ENCODE data around the gene MEIS2.

The MEIS2 gene

GRCh38 chr15:37107744-37108380 lies 7.5 kb upstream of the MEIS2 start:
- Mint-ChIP-seq H3K27ac (peak overlapping the region; percentile 60), H3K27me3 (peaks cover 99% of the 10 kb centered on the region), H3K9me3 (peaks cover 3% of the 10 kb centered on the region), H3K36me3 (peaks cover 6% of the 10 kb centered on the region), H3K4me1 (peaks cover 2% of the 10 kb centered on the region), H3K4me3 (peak overlapping the region; percentile 11)
- CTCF ChIA-PET = no interaction called here
- DNase-seq = no peak

- Mint-ChIP-seq H3K27me3 (peaks cover 99% of the 10 kb centered on the region), H3K9me3 (peaks cover 3% of the 10 kb centered on the region), H3K4me1 (peaks cover 4% of the 10 kb centered on the region), H3K36me3 (peaks cover 10% of the 10 kb centered on the region), H3K4me3 (peak overlapping the region; percentile 11), H3K27ac (peak overlapping the region; percentile 60)
- CTCF ChIA-PET = no interaction called here
- DNase-seq = no peak
Observed at GRCh38 chr15:37107071-37107743, 6.9 kb upstream of the MEIS2 start.

GRCh38 chr15:37106490-37107001 lies 6.2 kb upstream of the MEIS2 start:
- H3K27ac Mint-ChIP-seq = peak overlapping the region; percentile 34
- H3K36me3 Mint-ChIP-seq = peaks cover 11% of the 10 kb centered on the region
- H3K9me3 Mint-ChIP-seq = peaks cover 4% of the 10 kb centered on the region
- DNase-seq = no peak
- peaks cover 8% of the 10 kb centered on the region for H3K4me1 Mint-ChIP-seq
- H3K27me3 Mint-ChIP-seq = peaks cover 99% of the 10 kb centered on the region
- H3K4me3 Mint-ChIP-seq = no peak overlapping the region
- CTCF ChIA-PET = no interaction called here

- DNase-seq = no peak
- Mint-ChIP-seq H3K27ac (no peak overlapping the region), H3K4me1 (peaks cover 12% of the 10 kb centered on the region), H3K9me3 (peaks cover 4% of the 10 kb centered on the region), H3K4me3 (no peak overlapping the region), H3K36me3 (peaks cover 15% of the 10 kb centered on the region), H3K27me3 (peaks cover 99% of the 10 kb centered on the region)
- CTCF ChIA-PET = interaction anchor here (1.1 to 1.7 kb wide), 3 partner anchors 222 to 224 kb away, joined by 3 to 6 read pairs (median 3); no protein-coding TSS in a partner anchor
Observed at GRCh38 chr15:37105889-37106288, 5.5 kb upstream of the MEIS2 start.

GRCh38 chr15:37105029-37105428 lies 4.7 kb upstream of the MEIS2 start:
- Mint-ChIP-seq H3K36me3 (peaks cover 19% of the 10 kb centered on the region), H3K27me3 (peaks cover 99% of the 10 kb centered on the region), H3K4me1 (peaks cover 19% of the 10 kb centered on the region), H3K4me3 (no peak overlapping the region), H3K27ac (no peak overlapping the region), H3K9me3 (peaks cover 6% of the 10 kb centered on the region)
- no peak for DNase-seq
- CTCF ChIA-PET = interaction anchor here (1.1 to 1.7 kb wide), 4 partner anchors 11 to 223 kb away, joined by 3 to 6 read pairs (median 3); no protein-coding TSS in a partner anchor

- Mint-ChIP-seq H3K9me3 (peaks cover 6% of the 10 kb centered on the region), H3K4me3 (no peak overlapping the region), H3K36me3 (peaks cover 19% of the 10 kb centered on the region), H3K4me1 (peaks cover 22% of the 10 kb centered on the region), H3K27me3 (peaks cover 99% of the 10 kb centered on the region), H3K27ac (no peak overlapping the region)
- DNase-seq = no peak
- CTCF ChIA-PET = interaction anchor here (1.3 to 1.7 kb wide), 3 partner anchors 11 to 223 kb away, joined by 3 to 6 read pairs (median 3); no protein-coding TSS in a partner anchor
Observed at GRCh38 chr15:37104424-37104981, 4.2 kb upstream of the MEIS2 start.

- Mint-ChIP-seq H3K27ac (no peak overlapping the region), H3K27me3 (peaks cover 99% of the 10 kb centered on the region), H3K4me3 (no peak overlapping the region), H3K4me1 (peaks cover 28% of the 10 kb centered on the region), H3K36me3 (peaks cover 18% of the 10 kb centered on the region), H3K9me3 (peaks cover 6% of the 10 kb centered on the region)
- DNase-seq = no peak
- CTCF ChIA-PET = interaction anchor here (1.5 kb wide), 1 partner anchor 10 kb away, joined by 3 read pairs; no protein-coding TSS in a partner anchor
Observed at GRCh38 chr15:37103475-37104423, 3.4 kb upstream of the MEIS2 start.

GRCh38 chr15:37103163-37103435 lies 2.8 kb upstream of the MEIS2 start:
- no peak overlapping the region for H3K4me3 Mint-ChIP-seq
- no peak for DNase-seq
- H3K27me3 Mint-ChIP-seq = peaks cover 99% of the 10 kb centered on the region
- H3K4me1 Mint-ChIP-seq = peaks cover 28% of the 10 kb centered on the region
- H3K36me3 Mint-ChIP-seq = peaks cover 16% of the 10 kb centered on the region
- peak overlapping the region; percentile 14 for H3K27ac Mint-ChIP-seq
- CTCF ChIA-PET = no interaction called here
- H3K9me3 Mint-ChIP-seq = peaks cover 4% of the 10 kb centered on the region

GRCh38 chr15:37102305-37103162 lies 2.2 kb upstream of the MEIS2 start:
- peak overlapping the region; percentile 73 for H3K27ac Mint-ChIP-seq
- CTCF ChIA-PET = interaction anchor here (1.1 kb wide), 1 partner anchor 219 kb away, joined by 4 read pairs; no protein-coding TSS in a partner anchor
- peaks cover 16% of the 10 kb centered on the region for H3K36me3 Mint-ChIP-seq
- peaks cover 100% of the 10 kb centered on the region for H3K27me3 Mint-ChIP-seq
- H3K4me3 Mint-ChIP-seq = no peak overlapping the region
- no peak for DNase-seq
- H3K9me3 Mint-ChIP-seq = peaks cover 4% of the 10 kb centered on the region
- H3K4me1 Mint-ChIP-seq = peaks cover 31% of the 10 kb centered on the region

GRCh38 chr15:37101980-37102304 lies 1.6 kb upstream of the MEIS2 start:
- Mint-ChIP-seq H3K27ac (peak overlapping the region; percentile 73), H3K27me3 (peaks cover 100% of the 10 kb centered on the region), H3K4me3 (peak overlapping the region; percentile 58), H3K9me3 (peaks cover 4% of the 10 kb centered on the region), H3K4me1 (peaks cover 32% of the 10 kb centered on the region), H3K36me3 (peaks cover 14% of the 10 kb centered on the region)
- no peak for DNase-seq
- CTCF ChIA-PET = interaction anchor here (1.1 kb wide), 1 partner anchor 218 kb away, joined by 4 read pairs; no protein-coding TSS in a partner anchor

- H3K9me3 Mint-ChIP-seq = peaks cover 4% of the 10 kb centered on the region
- CTCF ChIA-PET = no interaction called here
- H3K27me3 Mint-ChIP-seq = peaks cover 100% of the 10 kb centered on the region
- peak overlapping the region; percentile 75 for H3K27ac Mint-ChIP-seq
- DNase-seq = peak; percentile 27
- H3K4me1 Mint-ChIP-seq = peaks cover 32% of the 10 kb centered on the region
- peak overlapping the region; percentile 77 for H3K4me3 Mint-ChIP-seq
- peaks cover 14% of the 10 kb centered on the region for H3K36me3 Mint-ChIP-seq
Observed at GRCh38 chr15:37100966-37101215, 542 bp upstream of the MEIS2 start.

GRCh38 chr15:37099319-37100108 lies 835 bp downstream of the MEIS2 start:
- H3K27me3 Mint-ChIP-seq = peaks cover 100% of the 10 kb centered on the region
- peak overlapping the region; percentile 64 for H3K27ac Mint-ChIP-seq
- H3K4me3 Mint-ChIP-seq = peak overlapping the region; percentile 85
- H3K4me1 Mint-ChIP-seq = peaks cover 32% of the 10 kb centered on the region
- peaks cover 4% of the 10 kb centered on the region for H3K9me3 Mint-ChIP-seq
- DNase-seq = no peak
- peaks cover 14% of the 10 kb centered on the region for H3K36me3 Mint-ChIP-seq
- CTCF ChIA-PET = no interaction called here

All from activated naive CD4-positive, alpha-beta T cell treated with anti-CD3 and anti-CD28 coated beads, Interleukin-2, amount 10 ng/mL, durations not matched to agents 7 days and 5 days (primary cell).